ENCODE data around the gene SPATS2. TPM values are rescaled to one million over a fixed set of nuclear protein-coding genes. Genes with fewer than 3 reads are reported as not detected.

The SPATS2 gene
- total RNA-seq, 1 experiment from 2014 or later = 56.3 TPM

- DNase-seq (ENCODE audit: low read depth, low spot score) (no peak), ATAC-seq (no peak)
- ChIA-PET CTCF (interaction anchor here (0.6 to 0.7 kb wide), 2 partner anchors 61 to 162 kb away, joined by 3 to 7 read pairs; no protein-coding TSS in a partner anchor), POLR2A (interaction anchor here (0.6 kb wide), 1 partner anchor 109 kb away, joined by 3 read pairs; no protein-coding TSS in a partner anchor)
- no TSS peak for BruUV-seq (replicated peaks)
- Histone ChIP-seq H3K27me3 (ENCODE audit: control insufficient read depth, insufficient read depth, low read length) (no peaks in the 10 kb centered on the region), H3K9me3 (ENCODE audit: control insufficient read depth, insufficient read depth, low read depth, low read length) (no peaks in the 10 kb centered on the region), H3K4me1 (ENCODE audit: control insufficient read depth, insufficient read depth, low read length) (no peaks in the 10 kb centered on the region), H3K4me3 (ENCODE audit: low read depth in 2 of 2, low read length in 2 of 2) (no peak overlapping the region), H3K27ac (ENCODE audit: low read length) (no peak overlapping the region), H3K36me3 (ENCODE audit: control insufficient read depth, insufficient read depth, low read length) (peaks cover 6% of the 10 kb centered on the region)
- intact Hi-C loops (cut with micrococcal nuclease; ENCODE audit: unreplicated experiment) (no loop called here), in situ Hi-C loops (cut with HindIII; ENCODE audit: low pct_unique_long_range_greater_than_20kb, low sequenced_read_pairs) (loop anchor here (25.0 kb wide), 1 partner anchor 157 kb away; the partner anchor contains the start of gene SPATS2)
- no peak for TF ChIP-seq REST (IDR thresholded peaks at IDR 0.05; ENCODE audit: insufficient read depth in 1 of 2, low read depth in 2 of 2, low read length in 1 of 2)
- TF ChIP-seq TCF7L2 (IDR thresholded peaks at IDR 0.05; ENCODE audit: low read depth, low read length) = no peak
- no peak for TF ChIP-seq SIN3A (IDR thresholded peaks at IDR 0.05; ENCODE audit: borderline replicate concordance, insufficient read depth, low read depth, low read length)
Measured at GRCh38 chr12:49519574-49519936, 152.3 kb downstream of the SPATS2 start.

- POLR2A ChIA-PET = no interaction called here
- Histone ChIP-seq H3K27ac (ENCODE audit: low read length) (no peak overlapping the region), H3K9me3 (ENCODE audit: control insufficient read depth, insufficient read depth, low read depth, low read length) (no peaks in the 10 kb centered on the region), H3K4me1 (ENCODE audit: control insufficient read depth, insufficient read depth, low read length) (no peaks in the 10 kb centered on the region), H3K4me3 (ENCODE audit: low read depth in 2 of 2, low read length in 2 of 2) (no peak overlapping the region), H3K27me3 (ENCODE audit: control insufficient read depth, insufficient read depth, low read length) (no peaks in the 10 kb centered on the region), H3K36me3 (ENCODE audit: control insufficient read depth, insufficient read depth, low read length) (peaks cover 9% of the 10 kb centered on the region)
- CTCF ChIA-PET = no interaction called here
- ATAC-seq (no peak), DNase-seq (ENCODE audit: low read depth, low spot score) (no peak)
- intact Hi-C loops (cut with micrococcal nuclease; ENCODE audit: unreplicated experiment) = no loop called here
- in situ Hi-C loops (cut with HindIII; ENCODE audit: low pct_unique_long_range_greater_than_20kb, low sequenced_read_pairs) = loop anchor here (25.0 kb wide), 1 partner anchor 159 kb away; the partner anchor contains the start of gene SPATS2
- TF ChIP-seq REST (IDR thresholded peaks at IDR 0.05; ENCODE audit: insufficient read depth in 1 of 2, low read depth in 2 of 2, low read length in 1 of 2) (no peak), SIN3A (IDR thresholded peaks at IDR 0.05; ENCODE audit: borderline replicate concordance, insufficient read depth, low read depth, low read length) (no peak), TCF7L2 (IDR thresholded peaks at IDR 0.05; ENCODE audit: low read depth, low read length) (no peak), CTCF (IDR thresholded peaks at IDR 0.05) (no peak), POLR2AphosphoS5 (IDR thresholded peaks at IDR 0.05; ENCODE audit: low read depth, low read length) (no peak)
- no TSS peak for BruUV-seq (replicated peaks)
Measured at GRCh38 chr12:49521389-49521788, 154.1 kb downstream of the SPATS2 start.

All from Panc1 (cell line).